Muscle layer of duodenum (tissue), 2 donors: ENCODE measurements around the gene NME3.
"Not testable (repeated sequence)": the region's sequence is repeated elsewhere in the genome, so short reads cannot be mapped to it uniquely, and the experiment has no call there.

ENCODE experiments used
- H3K27ac ChIP-seq: one replicate; pipeline ENCODE4 v1.7.0; 2013; ENCODE audit warnings: mild to moderate bottlenecking, low read length
- H3K27me3 ChIP-seq: one replicate; pipeline ENCODE4 v1.7.0; 2013; ENCODE audit warnings: low read depth, mild to moderate bottlenecking, control low read depth, low read length
- H3K36me3 ChIP-seq, 2 donors: one replicate each; pipeline ENCODE4 v1.7.0; 2013; ENCODE audit warnings: low read length in 2 of 2, control low read depth in 1 of 2, mild to moderate bottlenecking in 1 of 2; ENCODE audit not compliant: insufficient read depth in 2 of 2, control insufficient read depth in 1 of 2
- H3K4me1 ChIP-seq, 2 donors: one replicate each; pipeline ENCODE4 v1.7.0; 2013; ENCODE audit warnings: low read length in 2 of 2, mild to moderate bottlenecking in 2 of 2, control low read depth in 1 of 2, moderate library complexity in 1 of 2; ENCODE audit not compliant: insufficient read depth in 2 of 2, control insufficient read depth in 1 of 2
- H3K4me3 ChIP-seq, 2 donors: one replicate each; pipeline ENCODE4 v1.7.0; 2013; ENCODE audit warnings: low read length in 2 of 2, low read depth in 1 of 2, mild to moderate bottlenecking in 1 of 2
- H3K9me3 ChIP-seq, 2 donors: one replicate each; pipeline ENCODE4 v1.7.0; 2013; ENCODE audit warnings: low read length in 2 of 2, control low read depth in 1 of 2, mild to moderate bottlenecking in 1 of 2; ENCODE audit not compliant: control insufficient read depth in 1 of 2
- donor health status: healthy.

Gene NME3

GRCh38 chr16:1812732-1813163 lies 41.4 kb upstream of the NME3 start:
- no peak overlapping the region for H3K27ac ChIP-seq
- H3K4me1 ChIP-seq = no peaks in the 10 kb centered on the region
- H3K36me3 ChIP-seq = peaks cover 22 to 54% of the 10 kb centered on the region in 2 donors
- H3K9me3 ChIP-seq = no peaks in the 10 kb centered on the region
- H3K27me3 ChIP-seq = no peaks in the 10 kb centered on the region
- H3K4me3 ChIP-seq = no peak overlapping the region

GRCh38 chr16:1810536-1810935 lies 39.2 kb upstream of the NME3 start:
- Histone ChIP-seq H3K36me3 (peaks cover 20 to 46% of the 10 kb centered on the region in 2 donors), H3K9me3 (no peaks in the 10 kb centered on the region), H3K27me3 (no peaks in the 10 kb centered on the region), H3K27ac (no peak overlapping the region), H3K4me1 (no peaks in the 10 kb centered on the region), H3K4me3 (no peak overlapping the region)

DNA sequence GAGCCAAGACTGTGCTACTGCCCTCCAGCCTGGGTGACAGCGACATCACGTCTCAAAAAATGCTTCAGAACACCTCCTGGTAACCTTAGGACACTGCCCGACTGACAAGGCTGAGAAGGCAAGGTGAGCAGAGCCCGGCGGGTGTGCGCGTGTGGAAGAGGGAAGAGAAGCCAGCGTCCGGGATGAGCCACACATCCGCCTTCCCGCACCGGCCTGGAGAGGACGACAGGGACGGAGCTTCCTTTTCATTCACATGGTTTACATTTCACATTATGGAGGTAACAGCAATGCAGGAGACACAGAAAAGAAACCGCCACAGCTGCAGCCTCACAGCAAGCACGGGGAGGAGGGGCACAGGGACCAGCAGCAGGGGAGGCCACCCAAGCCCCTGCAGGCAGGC lies 38.8 kb upstream of the NME3 start:
- H3K27ac ChIP-seq = no peak overlapping the region
- no peaks in the 10 kb centered on the region for H3K27me3 ChIP-seq
- no peaks in the 10 kb centered on the region for H3K4me1 ChIP-seq
- H3K36me3 ChIP-seq = peaks cover 16 to 41% of the 10 kb centered on the region in 2 donors
- no peak overlapping the region for H3K4me3 ChIP-seq
- H3K9me3 ChIP-seq = no peaks in the 10 kb centered on the region

DNA sequence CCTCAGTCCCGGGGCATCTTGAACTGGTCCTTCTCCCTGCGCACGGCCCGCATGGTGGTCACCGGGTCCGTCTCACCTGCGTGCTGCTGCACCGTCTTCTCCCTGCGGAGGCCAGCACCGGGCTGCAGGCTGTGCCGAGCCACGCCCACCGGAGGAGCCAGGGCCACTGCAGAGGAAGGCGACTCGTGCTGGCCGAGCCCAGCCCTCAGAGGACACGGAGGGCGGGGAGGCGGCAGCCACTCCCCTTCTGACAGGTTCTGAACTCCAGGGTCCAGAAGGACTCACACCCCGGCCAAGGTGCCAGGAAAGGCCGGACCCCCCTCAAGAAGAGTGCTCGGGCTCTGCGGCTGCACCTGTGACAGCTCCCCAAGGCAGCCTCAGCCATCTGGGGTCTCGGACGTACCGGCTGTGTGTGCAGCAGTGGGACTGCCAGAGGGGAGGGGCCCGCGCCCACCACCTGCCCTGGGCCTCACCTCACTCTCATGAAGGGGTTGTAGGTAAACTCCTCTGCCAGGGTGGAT lies 38.0 kb upstream of the NME3 start:
- H3K4me3 ChIP-seq = no peak overlapping the region
- no peaks in the 10 kb centered on the region for H3K27me3 ChIP-seq
- peaks cover 14 to 40% of the 10 kb centered on the region in 2 donors for H3K36me3 ChIP-seq
- no peaks in the 10 kb centered on the region for H3K4me1 ChIP-seq
- H3K9me3 ChIP-seq = no peaks in the 10 kb centered on the region
- no peak overlapping the region for H3K27ac ChIP-seq

DNA sequence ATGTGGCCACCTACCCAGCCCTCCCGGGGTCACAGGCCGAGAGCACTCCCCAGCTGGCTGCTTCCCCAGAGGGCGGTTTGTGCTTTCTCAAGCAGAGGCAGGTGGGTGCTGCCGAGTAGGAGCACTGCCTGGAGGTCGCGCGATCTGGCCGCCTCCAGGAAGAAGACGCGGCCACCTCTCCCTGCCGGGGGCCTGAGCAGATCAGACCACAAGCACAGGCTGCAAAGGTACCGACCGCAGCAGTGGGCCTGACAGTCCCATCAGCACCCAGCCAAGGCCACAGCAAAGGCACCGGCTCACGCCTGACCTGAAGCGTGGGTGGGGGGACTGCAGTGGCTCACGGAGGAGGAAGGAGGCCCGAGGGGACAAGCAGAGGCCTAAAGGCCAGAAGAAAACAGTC lies 37.3 kb upstream of the NME3 start:
- Histone ChIP-seq H3K9me3 (no peaks in the 10 kb centered on the region), H3K36me3 (peaks cover 11 to 40% of the 10 kb centered on the region in 2 donors), H3K27me3 (no peaks in the 10 kb centered on the region), H3K4me1 (no peaks in the 10 kb centered on the region), H3K4me3 (no peak overlapping the region), H3K27ac (no peak overlapping the region)

- Histone ChIP-seq H3K36me3 (peaks cover 10 to 38% of the 10 kb centered on the region in 2 donors), H3K9me3 (no peaks in the 10 kb centered on the region), H3K27me3 (no peaks in the 10 kb centered on the region), H3K4me3 (no peak overlapping the region), H3K4me1 (no peaks in the 10 kb centered on the region), H3K27ac (no peak overlapping the region)
Measured at GRCh38 chr16:1807626-1808025, 36.3 kb upstream of the NME3 start.

DNA sequence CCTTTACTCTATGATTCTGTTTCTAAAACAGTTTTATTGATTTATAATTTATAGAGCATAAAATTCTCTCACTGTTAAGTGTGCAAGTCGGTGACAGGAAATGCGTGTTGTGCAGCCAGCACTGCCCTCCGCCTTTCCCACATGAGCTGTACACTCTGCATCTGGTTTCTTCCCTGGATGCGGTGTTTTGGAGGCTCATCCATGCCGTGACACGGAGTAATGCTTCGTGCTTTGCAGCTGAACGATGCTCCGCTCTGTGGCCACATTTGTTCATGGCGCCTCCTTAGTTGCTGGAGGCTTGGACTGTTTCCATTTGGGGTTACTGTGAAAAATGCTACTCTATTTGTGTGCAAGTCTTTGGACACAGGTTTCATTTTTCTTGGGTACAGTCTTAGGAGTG lies 29.4 kb upstream of the NME3 start:
- Histone ChIP-seq H3K4me3 (no peak overlapping the region), H3K36me3 (peaks cover 0 to 4% of the 10 kb centered on the region in 2 donors), H3K27me3 (no peaks in the 10 kb centered on the region), H3K4me1 (no peaks in the 10 kb centered on the region), H3K27ac (no peak overlapping the region), H3K9me3 (no peaks in the 10 kb centered on the region)

- H3K4me1 ChIP-seq, H3K4me3 ChIP-seq, H3K27me3 ChIP-seq, H3K27ac ChIP-seq, H3K36me3 ChIP-seq, H3K9me3 ChIP-seq: not testable (repeated sequence)
Measured at GRCh38 chr16:1799263-1799662, 27.9 kb upstream of the NME3 start.

GRCh38 chr16:1794908-1795666 lies 23.7 kb upstream of the NME3 start:
- Histone ChIP-seq H3K4me3 (no peak overlapping the region), H3K36me3 (peaks cover 0 to 15% of the 10 kb centered on the region in 2 donors), H3K4me1 (no peaks in the 10 kb centered on the region), H3K27ac (no peak overlapping the region), H3K9me3 (no peaks in the 10 kb centered on the region), H3K27me3 (no peaks in the 10 kb centered on the region)

DNA sequence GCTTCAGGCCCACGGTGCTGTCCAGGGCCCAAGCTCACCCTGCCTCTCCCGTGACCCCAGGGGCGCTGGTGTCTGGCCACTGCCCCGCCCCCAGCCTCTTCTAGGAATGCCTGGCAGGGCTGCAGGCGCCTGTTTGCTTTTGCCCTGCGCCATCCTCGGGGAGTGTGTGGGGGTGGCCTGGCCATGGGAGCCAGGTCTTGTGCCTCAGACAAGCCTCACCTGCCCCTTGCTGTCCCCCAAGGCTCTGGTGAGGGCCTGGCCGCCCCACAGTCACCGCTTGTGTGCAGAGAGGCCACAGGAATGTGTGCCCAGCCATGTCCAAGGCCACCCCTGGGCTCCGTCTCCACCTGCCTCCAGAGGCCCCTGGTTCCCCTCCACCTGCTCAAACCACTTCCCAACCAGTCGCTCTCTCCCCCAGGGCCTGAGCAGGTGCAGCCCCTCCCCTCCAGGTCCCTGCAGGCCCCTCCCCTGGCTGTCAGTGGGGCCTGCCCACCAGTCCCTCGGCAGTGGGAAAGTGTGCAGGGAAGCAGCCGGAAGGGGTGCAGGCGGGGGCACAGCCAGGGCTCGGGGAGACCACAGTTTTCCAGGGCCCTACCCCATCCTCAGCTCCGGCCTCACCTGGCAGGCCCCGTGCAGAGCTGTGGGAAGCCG lies 23.0 kb upstream of the NME3 start:
- H3K4me3 ChIP-seq = no peak overlapping the region
- no peak overlapping the region for H3K27ac ChIP-seq

DNA sequence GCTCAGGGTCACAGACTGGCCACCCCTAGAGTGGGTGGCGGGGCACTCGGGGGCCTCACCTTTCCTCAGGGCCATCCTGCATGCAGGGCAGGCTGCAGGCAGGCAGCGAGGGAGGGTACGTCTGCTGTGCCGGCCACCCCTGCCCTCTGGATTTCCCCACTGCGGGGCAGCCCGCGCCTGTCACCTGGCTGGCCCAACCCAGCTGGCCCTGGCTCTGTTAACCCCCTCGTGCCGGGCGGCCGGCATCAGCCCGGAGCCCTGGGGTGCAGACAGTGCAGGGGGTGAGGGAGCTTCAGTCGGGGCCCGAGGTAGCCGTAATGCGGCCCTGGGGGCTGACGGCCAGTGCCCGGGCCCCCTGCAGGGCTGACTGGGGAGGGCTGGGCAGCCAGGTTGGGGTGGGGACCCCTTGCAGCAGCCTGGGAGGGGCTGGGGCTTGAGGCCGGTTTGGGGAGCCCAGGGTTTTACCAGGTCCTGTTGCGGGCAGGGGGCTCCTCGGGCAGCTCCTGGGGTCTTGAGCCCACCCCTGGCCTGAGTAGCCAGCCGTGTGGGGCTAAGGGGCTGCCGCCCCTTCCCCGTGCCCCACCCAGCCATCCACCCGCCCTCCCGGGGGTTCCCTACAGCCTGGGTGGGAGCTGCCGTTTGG lies 22.4 kb upstream of the NME3 start, which contains the start of gene IGFALS:
Gene IGFALS (minus strand): TSS at position 128 of the 643 bp plus-strand sequence. CDS start 53 bp downstream, at position 75.
- H3K9me3 ChIP-seq = no peaks in the 10 kb centered on the region
- no peak within 1 kb of the TSS for H3K4me3 ChIP-seq
- H3K27ac ChIP-seq = no peak within 1 kb of the TSS
- no peaks in the 10 kb centered on the region for H3K4me1 ChIP-seq
- H3K36me3 ChIP-seq = peaks cover 0 to 27% of the 10 kb centered on the region in 2 donors
- H3K27me3 ChIP-seq = no peaks in the 10 kb centered on the region

More for the DNA sequence above, 23.0 kb upstream of the NME3 start:
- Histone ChIP-seq H3K4me1 (no peaks in the 10 kb centered on the region), H3K36me3 (peaks cover 0 to 21% of the 10 kb centered on the region in 2 donors), H3K9me3 (no peaks in the 10 kb centered on the region), H3K27me3 (no peaks in the 10 kb centered on the region)
